OCI-LY7 (cell line): Measurements from ENCODE around the gene FUT8.
A peak's percentile ranks its signal among the peaks of the same experiment; 100 is the strongest.

Experiments used
- CTCF ChIP-seq: fragments of 200-600 bp; sonication (generic); conservative IDR thresholded peaks from 2 replicates; pipeline ENCODE4 v1.5.1; 2014; ENCODE audit warnings: mild to moderate bottlenecking, antibody characterized with exemption, low read length, moderate library complexity, mixed read lengths
- EZH2phosphoT487 ChIP-seq: fragments of 200-600 bp; sonication (generic); IDR thresholded peaks from 2 replicates; pipeline ENCODE4 v1.6.1; 2018; ENCODE audit warnings: low read depth, borderline replicate concordance, mild to moderate bottlenecking, mixed run types, antibody characterized with exemption, low read length, moderate library complexity, mixed read lengths

GRCh38 chr14:65486863-65487262 lies 74.3 kb downstream of the FUT8 start:
- TF ChIP-seq CTCF = 0 out of 2 replicates have a peak, but pooled peaks have one; percentile 10
- TF ChIP-seq EZH2phosphoT487 = no peak
